ENCODE measurements around the gene PRM1.

The PRM1 gene

GRCh38 chr16:11280616-11281522 lies at the start of gene PRM1:
Gene PRM1, minus strand, starts transcription at chr16:11281330. Its CDS starts 92 bp downstream, at chr16:11281238.
- no peak for DNase-seq

- no peak for DNase-seq
Observed at GRCh38 chr16:11330526-11331237, 49.6 kb upstream of the PRM1 start.

- no peak for DNase-seq
Observed at GRCh38 chr16:11329891-11330290, 48.8 kb upstream of the PRM1 start.

- DNase-seq = no peak
Observed at GRCh38 chr16:11329071-11329491, 48.0 kb upstream of the PRM1 start.

- peak; percentile 66 for DNase-seq
Observed at GRCh38 chr16:11328172-11329070, 47.3 kb upstream of the PRM1 start.

- DNase-seq = no peak
Observed at GRCh38 chr16:11327277-11328171, 46.4 kb upstream of the PRM1 start.

- DNase-seq = no peak
Observed at GRCh38 chr16:11326737-11327276, 45.7 kb upstream of the PRM1 start.

GRCh38 chr16:11326084-11326736 lies 45.1 kb upstream of the PRM1 start:
- DNase-seq = no peak

- DNase-seq = no peak
Observed at GRCh38 chr16:11325404-11326083, 44.4 kb upstream of the PRM1 start.

GRCh38 chr16:11323551-11324336 lies 42.6 kb upstream of the PRM1 start:
- DNase-seq = no peak

GRCh38 chr16:11322823-11323222 lies 41.7 kb upstream of the PRM1 start:
- no peak for DNase-seq

GRCh38 chr16:11321662-11322061 lies 40.5 kb upstream of the PRM1 start:
- no peak for DNase-seq

- no peak for DNase-seq
Observed at GRCh38 chr16:11320170-11320569, 39.0 kb upstream of the PRM1 start.

- no peak for DNase-seq
Observed at GRCh38 chr16:11319529-11320146, 38.5 kb upstream of the PRM1 start.

- no peak for DNase-seq
Observed at GRCh38 chr16:11318817-11319216, 37.7 kb upstream of the PRM1 start.

- DNase-seq = no peak
Observed at GRCh38 chr16:11316331-11317015, 35.3 kb upstream of the PRM1 start.

- DNase-seq = no peak
Observed at GRCh38 chr16:11315510-11315909, 34.4 kb upstream of the PRM1 start.

- DNase-seq = no peak
Observed at GRCh38 chr16:11314309-11314894, 33.3 kb upstream of the PRM1 start.
